ENCODE data around the gene HIP1R.

HIP1R gene

GRCh38 chr12:122859303-122860039, 24.2 kb downstream of the HIP1R start:
- H3K79me2 ChIP-seq (ENCODE audit: control insufficient read depth, low read length), result no peaks in the 10 kb centered on the region
- no peak overlapping the region for H3K4me3 ChIP-seq (ENCODE audit: low read length)
- no peaks in the 10 kb centered on the region for H3K27me3 ChIP-seq (ENCODE audit: control insufficient read depth, low read length)
- no peaks in the 10 kb centered on the region for H4K20me1 ChIP-seq (ENCODE audit: control insufficient read depth, insufficient read depth, low read depth, low read length)
- H3K9me2 ChIP-seq (replicated peaks; ENCODE audit: control insufficient read depth, low read length), result no peaks in the 10 kb centered on the region
- H3F3A ChIP-seq (ENCODE audit: control insufficient read depth, insufficient read depth), result no peaks in the 10 kb centered on the region
- H3K27ac ChIP-seq (ENCODE audit: low read depth, low read length), result no peak overlapping the region
- no peak for TF ChIP-seq CTCF (IDR thresholded peaks at IDR 0.05; ENCODE audit: low read depth, low read length, poor library complexity, severe bottlenecking)
- no peak overlapping the region for H3K4me2 ChIP-seq (ENCODE audit: low read length)
- H3K9me3 ChIP-seq (ENCODE audit: control insufficient read depth, insufficient read depth, low read length), result no peaks in the 10 kb centered on the region
- H3K4me1 ChIP-seq (ENCODE audit: control insufficient read depth, low read length), result peaks cover 4% of the 10 kb centered on the region; the same call in 1 of the 2 replicates
- H3K36me3 ChIP-seq (ENCODE audit: control insufficient read depth, low read length), result peaks cover 35% of the 10 kb centered on the region

GRCh38 chr12:122860040-122860853, 25.0 kb downstream of the HIP1R start:
- H3K27ac ChIP-seq (ENCODE audit: low read depth, low read length), result no peak overlapping the region

GRCh38 chr12:122860854-122861586, 25.8 kb downstream of the HIP1R start:
- no peaks in the 10 kb centered on the region for H3F3A ChIP-seq (ENCODE audit: control insufficient read depth, insufficient read depth)

More at GRCh38 chr12:122860040-122860853, 25.0 kb downstream of the HIP1R start:
- H3F3A ChIP-seq (ENCODE audit: control insufficient read depth, insufficient read depth), result no peaks in the 10 kb centered on the region
- peaks cover 4% of the 10 kb centered on the region; the same call in 1 of the 2 replicates for H3K4me1 ChIP-seq (ENCODE audit: control insufficient read depth, low read length)
- H3K79me2 ChIP-seq (ENCODE audit: control insufficient read depth, low read length), result no peaks in the 10 kb centered on the region
- no peaks in the 10 kb centered on the region for H3K27me3 ChIP-seq (ENCODE audit: control insufficient read depth, low read length)
- TF ChIP-seq CTCF (IDR thresholded peaks at IDR 0.05; ENCODE audit: low read depth, low read length, poor library complexity, severe bottlenecking) (peak; percentile 94), EZH2phosphoT487 (IDR thresholded peaks at IDR 0.05; ENCODE audit: borderline replicate concordance, low read length) (no peak)
- no peaks in the 10 kb centered on the region for H3K9me3 ChIP-seq (ENCODE audit: control insufficient read depth, insufficient read depth, low read length)
- no peak overlapping the region for H3K4me3 ChIP-seq (ENCODE audit: low read length)
- no peaks in the 10 kb centered on the region for H3K9me2 ChIP-seq (replicated peaks; ENCODE audit: control insufficient read depth, low read length)
- H4K20me1 ChIP-seq (ENCODE audit: control insufficient read depth, insufficient read depth, low read depth, low read length), result no peaks in the 10 kb centered on the region
- peaks cover 34% of the 10 kb centered on the region for H3K36me3 ChIP-seq (ENCODE audit: control insufficient read depth, low read length)
- H3K4me2 ChIP-seq (ENCODE audit: low read length), result no peak overlapping the region

More at GRCh38 chr12:122860854-122861586, 25.8 kb downstream of the HIP1R start:
- peaks cover 31% of the 10 kb centered on the region for H3K36me3 ChIP-seq (ENCODE audit: control insufficient read depth, low read length)
- TF ChIP-seq EZH2phosphoT487 (IDR thresholded peaks at IDR 0.05; ENCODE audit: borderline replicate concordance, low read length), result no peak
- no peak for TF ChIP-seq CTCF (IDR thresholded peaks at IDR 0.05; ENCODE audit: low read depth, low read length, poor library complexity, severe bottlenecking)
- peaks cover 4% of the 10 kb centered on the region; the same call in 1 of the 2 replicates for H3K4me1 ChIP-seq (ENCODE audit: control insufficient read depth, low read length)
- H3K9me2 ChIP-seq (replicated peaks; ENCODE audit: control insufficient read depth, low read length), result no peaks in the 10 kb centered on the region
- H3K4me2 ChIP-seq (ENCODE audit: low read length), result no peak overlapping the region
- H4K20me1 ChIP-seq (ENCODE audit: control insufficient read depth, insufficient read depth, low read depth, low read length), result no peaks in the 10 kb centered on the region
- H3K27ac ChIP-seq (ENCODE audit: low read depth, low read length), result no peak overlapping the region
- H3K27me3 ChIP-seq (ENCODE audit: control insufficient read depth, low read length), result no peaks in the 10 kb centered on the region
- no peak overlapping the region for H3K4me3 ChIP-seq (ENCODE audit: low read length)
- no peaks in the 10 kb centered on the region for H3K9me3 ChIP-seq (ENCODE audit: control insufficient read depth, insufficient read depth, low read length)
- no peaks in the 10 kb centered on the region for H3K79me2 ChIP-seq (ENCODE audit: control insufficient read depth, low read length)

Data from DOHH2 (cell line).